Endodermal cell (in vitro differentiated cells): ENCODE data around the gene ZNF227. TPM values are rescaled to one million over a fixed set of nuclear protein-coding genes. Genes with fewer than 3 reads are reported as not detected.
"Not testable (repeated sequence)": the region's sequence is repeated elsewhere in the genome, so short reads cannot be mapped to it uniquely, and the experiment has no call there.

ENCODE experiments used
- DNase-seq: peaks from one replicate; pipeline ENCODE4 v3.0.0-alpha.2; 2017
- H3K27ac ChIP-seq: 2 replicates; pipeline ENCODE4 v1.5.1; 2013; ENCODE audit warnings: mild to moderate bottlenecking, low read depth, low read length, moderate library complexity
- H3K27me3 ChIP-seq: 2 replicates; pipeline ENCODE4 v1.6.1; 2013; ENCODE audit warnings: mild to moderate bottlenecking, low read length, moderate library complexity; ENCODE audit not compliant: insufficient read depth, control insufficient read depth, poor library complexity, severe bottlenecking
- H3K36me3 ChIP-seq: 2 replicates; pipeline ENCODE4 v1.7.0; 2013; ENCODE audit warnings: mild to moderate bottlenecking, low read length, moderate library complexity; ENCODE audit not compliant: control insufficient read depth, insufficient read depth
- H3K4me1 ChIP-seq: one replicate; pipeline ENCODE4 v1.7.0; 2013; ENCODE audit warnings: low read length; ENCODE audit not compliant: control insufficient read depth, insufficient read depth
- H3K4me3 ChIP-seq: 2 replicates; pipeline ENCODE4 v1.5.1; 2013; ENCODE audit warnings: mild to moderate bottlenecking, low read length, moderate library complexity
- H3K9ac ChIP-seq: 2 replicates; pipeline ENCODE4 v1.6.1; 2013; ENCODE audit warnings: mild to moderate bottlenecking, low read length, moderate library complexity; ENCODE audit not compliant: poor library complexity, severe bottlenecking; ENCODE audit errors: extremely low read depth
- H3K9me3 ChIP-seq: 2 replicates; pipeline ENCODE4 v1.6.1; 2013; ENCODE audit warnings: mild to moderate bottlenecking, low read length, moderate library complexity; ENCODE audit not compliant: control insufficient read depth
- H3K27ac Mint-ChIP-seq: 2 replicates; pipeline ENCODE4 v1.8.0; 2020; ENCODE audit warnings: mixed read lengths
- H3K27me3 Mint-ChIP-seq: 2 replicates; pipeline ENCODE4 v1.8.0; 2021; ENCODE audit warnings: mild to moderate bottlenecking, mixed read lengths; ENCODE audit not compliant: insufficient read depth
- H3K36me3 Mint-ChIP-seq: 2 replicates; pipeline ENCODE4 v1.8.0; 2020; ENCODE audit warnings: low read depth, mixed read lengths
- H3K4me1 Mint-ChIP-seq: 2 replicates; pipeline ENCODE4 v1.8.0; 2020; ENCODE audit warnings: mixed read lengths
- H3K4me3 Mint-ChIP-seq: 2 replicates; pipeline ENCODE4 v1.8.0; 2020; ENCODE audit warnings: mild to moderate bottlenecking, moderate library complexity, mixed read lengths
- H3K9me3 Mint-ChIP-seq: 2 replicates; pipeline ENCODE4 v1.8.0; 2020; ENCODE audit warnings: mild to moderate bottlenecking, mixed read lengths
- CTCF ChIP-seq: fragments of 200-600 bp; sonication (generic); conservative IDR thresholded peaks from 2 replicates; pipeline ENCODE4 v1.5.0; 2021; ENCODE audit warnings: antibody characterized with exemption, mild to moderate bottlenecking
- WGBS, 2 experiments: methylation state at CpG; one replicate each; pipeline versions ENCODE4 v1.1.5 to v1.1.7; 2013; ENCODE audit warnings: missing lambda C conversion rate in 2 of 2, mixed read lengths in 1 of 2; ENCODE audit not compliant: insufficient coverage in 1 of 2, insufficient read length in 1 of 2; 5-methylcytosine and 5-hydroxymethylcytosine counted together
- total RNA-seq, 2 donors: library from RNA; stranded (reverse); fragmentation: NEBNext Ultra II Directional in 1 of 2; extraction: Animal tissue kit (Norgen Biotek cat#: 25700) in 1 of 2; gene quantifications; 2 replicates in 1 of 2; 3 replicates in 1 of 2; pipeline ENCODE4 v1.2.1, GENCODE V29; 2021

ZNF227 gene
- total RNA-seq, 2 donors from 2014 or later = 27.6 to 27.8 TPM

GRCh38 chr19:44202974-44203373 lies 9.4 kb upstream of the ZNF227 start:
- Mint-ChIP-seq H3K27ac (no peak overlapping the region), H3K27me3 (peaks cover 42% of the 10 kb centered on the region), H3K9me3 (peaks cover 38% of the 10 kb centered on the region), H3K4me3 (no peak overlapping the region), H3K4me1 (no peaks in the 10 kb centered on the region), H3K36me3 (peaks cover 3% of the 10 kb centered on the region)
- Histone ChIP-seq H3K27ac (no peak overlapping the region), H3K9ac (no peak overlapping the region), H3K4me3 (no peak overlapping the region), H3K9me3 (peaks cover 25% of the 10 kb centered on the region), H3K36me3 (no peaks in the 10 kb centered on the region), H3K4me1 (no peaks in the 10 kb centered on the region), H3K27me3 (peaks cover 21% of the 10 kb centered on the region)
- WGBS, 2 experiments = 80% methylated on average over 2 of the region's 2 CpGs; no CpG with 5 or more reads in 1 of the 2 experiments
- no peak for DNase-seq
- TF ChIP-seq CTCF = no peak

GRCh38 chr19:44203877-44204276 lies 8.5 kb upstream of the ZNF227 start:
- H3K27ac ChIP-seq, H3K9ac ChIP-seq, DNase-seq, H3K36me3 Mint-ChIP-seq, H3K4me3 Mint-ChIP-seq, H3K4me1 ChIP-seq, H3K27ac Mint-ChIP-seq, H3K4me3 ChIP-seq, H3K36me3 ChIP-seq, H3K4me1 Mint-ChIP-seq: not testable (repeated sequence)
- H3K27me3 ChIP-seq = peaks cover 28% of the 10 kb centered on the region
- 93 to 95% methylated on average over 6 to 27 of the region's 31 CpGs for WGBS, 2 experiments
- peaks cover 25% of the 10 kb centered on the region for H3K9me3 ChIP-seq
- peaks cover 44% of the 10 kb centered on the region for H3K27me3 Mint-ChIP-seq
- peaks cover 36% of the 10 kb centered on the region for H3K9me3 Mint-ChIP-seq

- no peaks in the 10 kb centered on the region for H3K4me1 Mint-ChIP-seq
- no peak overlapping the region for H3K4me3 Mint-ChIP-seq
- no peak for TF ChIP-seq CTCF
- DNase-seq = no peak
- H3K27me3 ChIP-seq = peaks cover 28% of the 10 kb centered on the region
- no peak overlapping the region for H3K4me3 ChIP-seq
- H3K4me1 ChIP-seq = no peaks in the 10 kb centered on the region
- peaks cover 25% of the 10 kb centered on the region for H3K9me3 ChIP-seq
- H3K9me3 Mint-ChIP-seq = peaks cover 31% of the 10 kb centered on the region
- no peaks in the 10 kb centered on the region for H3K36me3 ChIP-seq
- peaks cover 43% of the 10 kb centered on the region for H3K27me3 Mint-ChIP-seq
- H3K27ac ChIP-seq = no peak overlapping the region
- H3K27ac Mint-ChIP-seq = no peak overlapping the region
- WGBS, 2 experiments = 100% methylated on average over 1 of the region's 2 CpGs; no CpG with 5 or more reads in 1 of the 2 experiments
- no peak overlapping the region for H3K9ac ChIP-seq
- H3K36me3 Mint-ChIP-seq = peaks cover 3% of the 10 kb centered on the region
Observed at GRCh38 chr19:44204772-44205171, 7.6 kb upstream of the ZNF227 start.
